Measurements from ENCODE around the gene DDX51. TPM values are rescaled to one million over a fixed set of nuclear protein-coding genes. Genes with fewer than 3 reads are reported as not detected.

Gene DDX51
- polyA plus RNA-seq, 4 donors = 15.7 to 19.7 (median 16.5) TPM

DNA sequence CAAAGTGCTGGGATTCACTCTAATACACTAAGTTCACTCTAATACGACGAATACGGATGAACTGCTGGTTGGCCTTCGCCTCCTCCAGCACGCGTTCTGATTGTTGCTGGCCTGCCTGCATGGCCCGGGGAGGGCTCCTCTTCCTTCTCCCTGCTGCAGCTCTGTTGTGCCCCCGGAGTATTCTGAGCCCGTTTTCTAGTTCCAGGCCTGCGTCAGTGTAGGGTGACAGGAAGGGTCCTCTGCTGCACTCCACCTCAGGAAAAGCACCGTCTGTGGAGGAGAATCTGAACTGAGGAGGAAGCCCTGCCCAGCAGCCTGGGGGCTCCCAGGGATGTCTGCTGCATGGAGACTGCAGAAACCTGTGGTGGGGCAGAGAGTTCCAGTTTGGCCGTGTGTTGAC is 44.4 kb downstream of the DDX51 start:
- DNase-seq (ENCODE audit: low read depth in 4 of 4, low spot score in 3 of 4) = no peak

GRCh38 chr12:132095520-132096409 is 48.4 kb downstream of the DDX51 start:
- DNase-seq (ENCODE audit: low read depth in 4 of 4, low spot score in 3 of 4) = no peak

DNA sequence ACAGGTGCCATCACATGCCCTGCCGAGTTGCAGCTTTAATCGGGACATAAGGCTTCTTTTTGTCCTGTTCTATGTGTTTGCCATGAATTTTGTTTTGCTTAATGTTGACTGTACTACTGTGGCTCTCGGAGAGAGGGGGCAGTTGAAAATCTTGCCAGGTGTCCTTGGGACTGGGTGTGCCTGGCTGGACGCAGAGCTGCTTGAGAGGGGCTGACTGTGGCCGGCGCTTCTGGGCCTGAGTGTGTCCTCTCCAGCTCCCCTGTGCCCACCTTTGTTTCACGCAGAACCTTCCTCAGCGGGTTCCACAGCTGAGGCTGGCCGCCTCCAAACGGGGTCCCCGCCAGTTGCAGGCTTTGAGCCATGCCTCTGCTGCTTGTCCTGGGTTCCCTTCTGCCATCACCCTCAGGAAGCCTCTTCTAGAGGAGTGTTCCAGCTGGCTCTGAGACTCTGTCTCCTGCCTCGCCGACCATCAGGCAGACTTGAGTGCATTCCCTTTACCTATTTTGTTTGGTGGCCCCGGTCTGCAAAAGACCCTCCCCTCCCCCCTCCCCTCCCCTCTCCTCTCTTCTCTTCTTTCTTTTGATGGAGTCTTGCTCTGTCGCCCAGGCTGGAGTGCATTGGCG is 49.7 kb downstream of the DDX51 start:
- DNase-seq (ENCODE audit: low read depth in 4 of 4, low spot score in 3 of 4) = no peak

DNA sequence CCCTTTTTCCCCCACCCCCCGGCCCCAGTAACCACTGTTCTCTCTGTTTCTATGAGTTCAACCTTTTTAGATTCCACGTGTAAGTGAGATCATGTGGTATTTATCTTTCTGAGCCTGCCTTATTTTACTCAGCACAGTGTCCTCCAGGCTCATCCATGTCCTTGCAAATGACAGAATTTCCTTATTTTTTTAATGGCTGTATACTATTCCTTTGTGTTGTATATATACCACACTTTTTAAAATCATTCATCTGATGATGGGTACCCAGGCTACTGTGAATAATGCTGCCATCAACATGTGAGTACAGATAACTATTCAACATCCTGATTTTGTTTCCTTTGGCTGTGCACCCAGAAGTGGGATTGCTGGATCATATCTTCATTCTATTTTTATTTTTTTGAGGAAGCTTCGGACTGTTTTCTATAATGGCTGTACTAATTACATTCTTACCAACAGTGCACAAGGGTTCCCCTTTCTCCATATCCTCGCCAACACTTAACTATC is 54.7 kb downstream of the DDX51 start:
- DNase-seq (ENCODE audit: low read depth in 4 of 4, low spot score in 3 of 4) = no peak

Other genes with a start within 250 kb of the DDX51 start
- gene ULK1, start 249.7 kb downstream of the DDX51 start, polyA plus RNA-seq (ENCODE audit: insufficient read length in 4 of 4) = 10 to 100 TPM; 23.1 to 35.0 (median 28.0) TPM
- gene PUS1, start 215.0 kb downstream of the DDX51 start, polyA plus RNA-seq (ENCODE audit: insufficient read length in 4 of 4) = 10 to 100 TPM; 13.6 to 17.0 (median 13.7) TPM
- gene EP400, start 194.4 kb downstream of the DDX51 start, polyA plus RNA-seq (ENCODE audit: insufficient read length in 4 of 4) = 10 to 100 TPM; 33.2 to 42.3 (median 34.3) TPM
- 10 to 100 TPM; 12.9 to 20.9 (median 13.5) TPM for gene NOC4L, start 138 bp upstream of the DDX51 start, polyA plus RNA-seq (ENCODE audit: insufficient read length in 4 of 4)
- gene GALNT9, start 185.3 kb upstream of the DDX51 start, polyA plus RNA-seq (ENCODE audit: insufficient read length in 4 of 4) = 1 to 10 TPM; 7.7 to 8.8 (median 8.4) TPM

All from right renal pelvis (tissue), 4 donors.